ENCODE measurements around the gene DOCK2.

DNA sequence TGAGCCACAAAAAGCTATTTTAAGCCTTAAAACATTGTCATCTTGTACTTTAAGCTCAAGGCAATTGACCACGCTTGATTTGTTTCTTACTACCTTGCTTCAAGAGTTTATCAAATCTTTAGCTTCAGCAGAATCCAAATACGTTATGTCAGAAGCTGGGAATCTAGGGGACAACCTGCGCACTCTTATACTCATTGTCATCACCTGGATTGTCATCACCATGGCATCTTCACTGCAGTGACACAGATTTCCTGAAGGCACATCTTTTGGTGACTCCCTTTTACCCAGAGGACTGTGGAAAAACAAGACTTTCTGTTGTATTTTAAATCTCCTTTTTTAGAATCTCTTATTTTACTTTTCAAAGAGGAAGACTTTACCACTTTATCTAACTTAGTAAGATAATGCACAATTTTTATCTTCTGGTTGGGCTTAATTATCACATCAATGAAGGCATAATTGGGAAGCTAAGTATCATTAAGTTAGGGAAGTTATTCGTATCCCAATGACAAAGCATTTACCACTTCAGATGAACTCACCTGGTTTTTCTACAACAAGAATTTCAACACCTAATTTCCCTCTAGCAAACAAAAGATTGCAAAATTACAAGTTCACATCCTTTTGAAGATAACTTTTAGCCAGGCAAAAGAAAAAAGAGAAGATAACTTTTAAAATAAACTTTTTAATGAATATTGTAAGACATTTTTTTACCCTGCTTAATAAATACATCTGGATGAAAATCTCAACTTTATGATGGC, 162.0 kb downstream of the DOCK2 start:
- TF ChIP-seq REST (IDR thresholded peaks at IDR 0.05; ENCODE audit: low read depth, low read length) (no peak), POLR2AphosphoS5 (IDR thresholded peaks at IDR 0.05; ENCODE audit: low read depth, low read length) (no peak), CTCF (IDR thresholded peaks at IDR 0.05) (no peak), EZH2phosphoT487 (IDR thresholded peaks at IDR 0.05; ENCODE audit: borderline replicate concordance, low read depth) (no peak), TAF1 (IDR thresholded peaks at IDR 0.05; ENCODE audit: borderline replicate concordance, low read depth, low read length) (no peak)

All from SK-N-SH (cell line).